HCT116 (cell line): ENCODE results near the gene NARF. TPM values are rescaled to one million over a fixed set of nuclear protein-coding genes. Genes with fewer than 3 reads are reported as not detected.

Source experiments
- ATAC-seq: fragments of 200-7000 bp; cut with Tn5 transposase; 2 replicates; pipeline ENCODE4 v1.9.1; 2020; ENCODE audit warnings: mild to moderate bottlenecking, moderate library complexity
- BruUV-seq: library from RNA; stranded (reverse); fragments of 400-500 nt; replicated peaks from 2 replicates; lab custom pipeline; 2021; lab: Mats Ljungman, UMichigan
- CTCF ChIA-PET: fragments of 300-600 bp; sonication (Branson Sonifier 250); formaldehyde crosslinking; loops from one replicate; lab custom pipeline; 2021; ENCODE audit warnings: antibody characterized with exemption; lab: Charles Lee
- POLR2A ChIA-PET: fragments of 300-600, 350-600 bp; sonication (Branson Sonifier 250); formaldehyde crosslinking; loops from one replicate; lab custom pipeline; 2021; ENCODE audit warnings: antibody characterized with exemption; lab: Charles Lee
- RAD21 ChIA-PET, 2 experiments: fragments of 300-600 bp; sonication (Branson Sonifier 250); formaldehyde crosslinking; loops; one replicate each; lab custom pipeline; 2023; ENCODE audit warnings: low total read pairs in 2 of 2; ENCODE audit not compliant: uncharacterized antibody in 2 of 2, unreplicated experiment in 2 of 2, low non-redundant PET in 1 of 2; lab: Charles Lee
- DNase-seq: peaks from one replicate; pipeline ENCODE4 v3.0.0-alpha.2; 2010; ENCODE audit warnings: low read depth, low spot score
- H2AFZ ChIP-seq: fragments of 200-600 bp; shearing (Covaris generic), sonication (generic); 2 replicates; pipeline ENCODE4 v1.6.1; 2017; ENCODE audit warnings: low read depth, mixed run types, mixed read lengths, antibody characterized with exemption, low read length; ENCODE audit not compliant: poor library complexity, severe bottlenecking
- H3K27ac ChIP-seq: 2 replicates; pipeline ENCODE4 v1.5.1; 2012; ENCODE audit warnings: low read depth, low read length
- H3K27me3 ChIP-seq: fragments of 200-600 bp; sonication (generic); 2 replicates; pipeline ENCODE4 v1.6.1; 2016; ENCODE audit warnings: mixed run types, low read length, mixed read lengths; ENCODE audit not compliant: insufficient read depth
- H3K36me3 ChIP-seq, 2 experiments: fragments of 200-500 bp in 1 of 2; fragments of 200-600 bp in 1 of 2; sonication (Bioruptor generic) in 1 of 2; sonication (generic) in 1 of 2; 2 replicates each; pipeline versions ENCODE4 v1.5.1 to v1.6.1; 2014 to 2016; ENCODE audit warnings: low read length in 2 of 2, inconsistent platforms in 1 of 2, mixed read lengths in 1 of 2, mixed run types in 1 of 2; ENCODE audit not compliant: insufficient read depth in 2 of 2, control insufficient read depth in 1 of 2
- H3K4me1 ChIP-seq, 2 experiments: fragments of 200-600 bp in 1 of 2; sonication (generic) in 1 of 2; 2 replicates each; pipeline versions ENCODE4 v1.5.1 to v1.6.1; 2012 to 2017; ENCODE audit warnings: low read length in 2 of 2, inconsistent platforms in 1 of 2, mild to moderate bottlenecking in 1 of 2, mixed read lengths in 1 of 2, mixed run types in 1 of 2, moderate library complexity in 1 of 2; ENCODE audit not compliant: insufficient read depth in 2 of 2, control insufficient read depth in 1 of 2
- H3K4me2 ChIP-seq: fragments of 200-600 bp; sonication (generic); 2 replicates; pipeline ENCODE4 v1.6.1; 2017; ENCODE audit warnings: mixed run types, low read length, mixed read lengths
- H3K4me3 ChIP-seq, 2 experiments: fragments of 200-600 bp in 1 of 2; sonication (generic) in 1 of 2; replicated peaks in 1 of 2; 2 replicates each; pipeline ENCODE4 v1.5.1; 2011 to 2016; ENCODE audit warnings: low read length in 2 of 2, control low read depth in 1 of 2, low read depth in 1 of 2, mild to moderate bottlenecking in 1 of 2, mixed read lengths in 1 of 2, mixed run types in 1 of 2
- H3K79me2 ChIP-seq: fragments of 200-600 bp; sonication (generic); 2 replicates; pipeline ENCODE4 v1.6.1; 2017; ENCODE audit warnings: mild to moderate bottlenecking, mixed run types, low read length, moderate library complexity, mixed read lengths; ENCODE audit not compliant: insufficient read depth
- H3K9ac ChIP-seq: fragments of 200-600 bp; sonication (generic); 2 replicates; pipeline ENCODE4 v1.6.1; 2016; ENCODE audit warnings: low read length, mixed read lengths
- H3K9me2 ChIP-seq: fragments of 200-600 bp; sonication (generic), shearing (Covaris generic); 2 replicates; pipeline ENCODE4 v1.6.1; 2017; ENCODE audit warnings: mixed run types, mild to moderate bottlenecking, moderate library complexity; ENCODE audit not compliant: insufficient read depth
- H3K9me3 ChIP-seq, 2 experiments: fragments of 200-500 bp in 1 of 2; fragments of 200-600 bp in 1 of 2; sonication (Bioruptor generic) in 1 of 2; sonication (generic) in 1 of 2; 2 replicates each; pipeline ENCODE4 v1.6.1; 2014 to 2017; ENCODE audit warnings: low read length in 2 of 2, mixed read lengths in 2 of 2, inconsistent platforms in 1 of 2, low read depth in 1 of 2, mild to moderate bottlenecking in 1 of 2, mixed run types in 1 of 2, moderate library complexity in 1 of 2; ENCODE audit not compliant: control insufficient read depth in 1 of 2, insufficient read depth in 1 of 2
- H4K20me1 ChIP-seq: fragments of 200-600 bp; sonication (generic), shearing (Covaris generic); 2 replicates; pipeline ENCODE4 v1.6.1; 2017; ENCODE audit warnings: mixed run types, mild to moderate bottlenecking, moderate library complexity; ENCODE audit not compliant: insufficient read depth
- EGR1 ChIP-seq: IDR thresholded peaks from 2 replicates; pipeline ENCODE4 v1.6.1; 2012; ENCODE audit warnings: low read depth
- ELF1 ChIP-seq: IDR thresholded peaks from 2 replicates; pipeline ENCODE4 v1.6.1; 2012; ENCODE audit warnings: low read depth, borderline replicate concordance
- FOSL1 ChIP-seq: IDR thresholded peaks from 2 replicates; pipeline ENCODE4 v1.6.1; 2012; ENCODE audit warnings: low read depth
- SRF ChIP-seq: IDR thresholded peaks from 2 replicates; pipeline ENCODE4 v1.6.1; 2012; ENCODE audit warnings: low read depth
- ZFX ChIP-seq: fragments of 450-650 bp; IDR thresholded peaks from 2 replicates; pipeline ENCODE4 v1.6.1; 2017
- ZNF274 ChIP-seq: fragments of 200-500 bp; sonication (Bioruptor generic); IDR thresholded peaks from 2 replicates; pipeline ENCODE4 v1.6.1; 2014; ENCODE audit warnings: mild to moderate bottlenecking, low read depth, low read length, inconsistent platforms
- intact Hi-C: fragments of 100-400 bp; cut with micrococcal nuclease; formaldehyde crosslinking; loops from 2 replicates; pipeline ENCODE4 v1.10.0; 2022
- total RNA-seq: library from RNA; stranded (reverse); gene quantifications from one replicate; pipeline ENCODE4 v1.2.1, GENCODE V29; 2021; ENCODE audit not compliant: unreplicated experiment
- TF ChIP-seq, protein P1 (sequence below): IDR thresholded peaks from 2 replicates; pipeline ENCODE4 v1.6.1; 2012
- TF ChIP-seq, protein P2 (sequence below): IDR thresholded peaks from 2 replicates; pipeline ENCODE4 v1.6.1; 2011; ENCODE audit warnings: mild to moderate bottlenecking, low read length, moderate library complexity; ENCODE audit not compliant: insufficient replicate concordance; ENCODE audit errors: extremely low read depth
- TF ChIP-seq, protein P3 (sequence below), 3 experiments: fragments of 200-600 bp in 1 of 3; sonication (generic) in 1 of 3; IDR thresholded peaks in 2 of 3; conservative IDR thresholded peaks in 1 of 3; 2 replicates each; pipeline ENCODE4 v1.5.1; 2012 to 2017; ENCODE audit warnings: low read depth in 2 of 3, low read length in 2 of 3, antibody characterized with exemption in 1 of 3, borderline replicate concordance in 1 of 3, control low read depth in 1 of 3, mild to moderate bottlenecking in 1 of 3, mixed read lengths in 1 of 3, mixed run types in 1 of 3, moderate library complexity in 1 of 3; ENCODE audit not compliant: insufficient read depth in 1 of 3

The NARF gene
- total RNA-seq, 1 experiment from 2014 or later, result 91.8 TPM

DNA sequence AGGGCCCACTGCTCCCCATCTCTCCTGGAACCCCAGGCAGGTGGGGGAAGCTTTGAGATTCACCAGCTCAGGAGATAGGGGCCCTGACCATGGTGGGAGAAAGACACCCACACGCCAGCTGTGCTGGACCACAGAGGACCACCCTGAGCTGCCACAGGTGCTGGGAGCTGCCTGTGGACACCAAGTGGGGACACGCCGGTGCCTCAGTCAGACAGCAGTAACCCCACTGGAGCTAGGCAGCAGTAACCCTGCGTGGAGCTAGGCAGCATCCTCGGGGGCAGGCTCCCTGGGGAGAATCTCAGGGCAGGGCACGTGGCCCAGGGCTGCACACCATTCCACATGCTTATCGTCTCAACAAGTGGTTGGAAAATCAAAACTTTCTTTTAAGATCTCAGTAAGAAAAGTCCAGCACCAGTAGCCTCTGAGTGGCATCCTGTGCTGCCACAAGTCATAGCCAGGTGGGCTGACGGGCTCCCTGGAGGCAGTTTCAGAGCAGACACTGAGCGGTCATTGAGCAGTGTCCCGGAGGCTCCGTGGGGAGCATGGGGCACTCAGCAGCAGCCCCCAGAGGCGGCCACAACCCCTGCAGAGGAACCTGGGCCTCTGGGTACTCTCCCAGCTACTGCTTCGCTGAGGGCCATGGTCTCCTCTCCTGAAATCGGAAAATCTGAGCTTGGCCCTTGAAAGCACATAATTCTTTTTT is 48.4 kb upstream of the NARF start:
- no peak overlapping the region for H3K9ac ChIP-seq
- peaks cover 6% of the 10 kb centered on the region; the same call in 1 of the 2 replicates for H4K20me1 ChIP-seq
- DNase-seq (no peak), ATAC-seq (no peak)
- H3K36me3 ChIP-seq, result peaks cover 0 to 7% of the 10 kb centered on the region in 2 experiments; a peak in 2 of 4 replicates
- H3K27me3 ChIP-seq, result no peaks in the 10 kb centered on the region
- H3K9me3 ChIP-seq, result no peaks in the 10 kb centered on the region
- ChIA-PET RAD21 (no interaction called here), CTCF (no interaction called here), POLR2A (no interaction called here)
- TF ChIP-seq ELF1 (no peak), SRF (no peak), ZNF274 (no peak), EGR1 (no peak), ZFX (no peak), FOSL1 (no peak)
- TF ChIP-seq, protein P1, sequence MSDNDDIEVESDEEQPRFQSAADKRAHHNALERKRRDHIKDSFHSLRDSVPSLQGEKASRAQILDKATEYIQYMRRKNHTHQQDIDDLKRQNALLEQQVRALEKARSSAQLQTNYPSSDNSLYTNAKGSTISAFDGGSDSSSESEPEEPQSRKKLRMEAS, result no peak
- TF ChIP-seq, protein P2, sequence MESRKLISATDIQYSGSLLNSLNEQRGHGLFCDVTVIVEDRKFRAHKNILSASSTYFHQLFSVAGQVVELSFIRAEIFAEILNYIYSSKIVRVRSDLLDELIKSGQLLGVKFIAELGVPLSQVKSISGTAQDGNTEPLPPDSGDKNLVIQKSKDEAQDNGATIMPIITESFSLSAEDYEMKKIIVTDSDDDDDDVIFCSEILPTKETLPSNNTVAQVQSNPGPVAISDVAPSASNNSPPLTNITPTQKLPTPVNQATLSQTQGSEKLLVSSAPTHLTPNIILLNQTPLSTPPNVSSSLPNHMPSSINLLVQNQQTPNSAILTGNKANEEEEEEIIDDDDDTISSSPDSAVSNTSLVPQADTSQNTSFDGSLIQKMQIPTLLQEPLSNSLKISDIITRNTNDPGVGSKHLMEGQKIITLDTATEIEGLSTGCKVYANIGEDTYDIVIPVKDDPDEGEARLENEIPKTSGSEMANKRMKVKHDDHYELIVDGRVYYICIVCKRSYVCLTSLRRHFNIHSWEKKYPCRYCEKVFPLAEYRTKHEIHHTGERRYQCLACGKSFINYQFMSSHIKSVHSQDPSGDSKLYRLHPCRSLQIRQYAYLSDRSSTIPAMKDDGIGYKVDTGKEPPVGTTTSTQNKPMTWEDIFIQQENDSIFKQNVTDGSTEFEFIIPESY, result no peak
- TF ChIP-seq, protein P3, sequence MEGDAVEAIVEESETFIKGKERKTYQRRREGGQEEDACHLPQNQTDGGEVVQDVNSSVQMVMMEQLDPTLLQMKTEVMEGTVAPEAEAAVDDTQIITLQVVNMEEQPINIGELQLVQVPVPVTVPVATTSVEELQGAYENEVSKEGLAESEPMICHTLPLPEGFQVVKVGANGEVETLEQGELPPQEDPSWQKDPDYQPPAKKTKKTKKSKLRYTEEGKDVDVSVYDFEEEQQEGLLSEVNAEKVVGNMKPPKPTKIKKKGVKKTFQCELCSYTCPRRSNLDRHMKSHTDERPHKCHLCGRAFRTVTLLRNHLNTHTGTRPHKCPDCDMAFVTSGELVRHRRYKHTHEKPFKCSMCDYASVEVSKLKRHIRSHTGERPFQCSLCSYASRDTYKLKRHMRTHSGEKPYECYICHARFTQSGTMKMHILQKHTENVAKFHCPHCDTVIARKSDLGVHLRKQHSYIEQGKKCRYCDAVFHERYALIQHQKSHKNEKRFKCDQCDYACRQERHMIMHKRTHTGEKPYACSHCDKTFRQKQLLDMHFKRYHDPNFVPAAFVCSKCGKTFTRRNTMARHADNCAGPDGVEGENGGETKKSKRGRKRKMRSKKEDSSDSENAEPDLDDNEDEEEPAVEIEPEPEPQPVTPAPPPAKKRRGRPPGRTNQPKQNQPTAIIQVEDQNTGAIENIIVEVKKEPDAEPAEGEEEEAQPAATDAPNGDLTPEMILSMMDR (IDR thresholded peaks at IDR 0.05 in 2 of 3, conservative IDR thresholded peaks at IDR 0.05 in 1 of 3; ENCODE audit: borderline replicate concordance in 1 of 3, insufficient read depth in 1 of 3, low read depth in 2 of 3, low read length in 2 of 3), result no peak
- H3K4me1 ChIP-seq, result peaks cover 17 to 21% of the 10 kb centered on the region in 2 experiments
- no peaks in the 10 kb centered on the region for H3K9me2 ChIP-seq
- intact Hi-C loops, result loop anchor here (10.0 kb wide), 2 partner anchors 145 to 375 kb away; partner anchors contain the start of genes DCXR and RAC3
- no TSS peak for BruUV-seq
- no peak overlapping the region for H3K4me2 ChIP-seq
- H2AFZ ChIP-seq, result no peak overlapping the region
- H3K27ac ChIP-seq, result no peak overlapping the region
- H3K79me2 ChIP-seq, result no peaks in the 10 kb centered on the region; the same call in 1 of the 2 replicates
- H3K4me3 ChIP-seq, result no peak overlapping the region
